IPS DF 19.7 (cell line): ENCODE measurements around the gene EYS.

ENCODE experiments used
- DNase-seq: peaks from one replicate; pipeline ENCODE4 v3.0.0-alpha.2; 2013; ENCODE audit warnings: low read depth, low spot score

The EYS gene

GRCh38 chr6:63677282-63677681 lies 2029.7 kb downstream of the EYS start:
- DNase-seq, result no peak

GRCh38 chr6:63676412-63677114 lies 2030.5 kb downstream of the EYS start:
- DNase-seq, result no peak

GRCh38 chr6:63675138-63675537 lies 2031.9 kb downstream of the EYS start:
- DNase-seq, result no peak

GRCh38 chr6:63674635-63675034 lies 2032.4 kb downstream of the EYS start:
- no peak for DNase-seq

- DNase-seq, result no peak
Measured at GRCh38 chr6:63673692-63674091, 2033.3 kb downstream of the EYS start.

- no peak for DNase-seq
Measured at GRCh38 chr6:63672582-63673129, 2034.4 kb downstream of the EYS start.

- DNase-seq, result no peak
Measured at GRCh38 chr6:63671098-63671754, 2035.8 kb downstream of the EYS start.
